ENCODE results near the gene SEL1L3. TPM values are rescaled to one million over a fixed set of nuclear protein-coding genes. Genes with fewer than 3 reads are reported as not detected.

The SEL1L3 gene
- total RNA-seq, 1 donor from 2014 or later, result 13.3 TPM

DNA sequence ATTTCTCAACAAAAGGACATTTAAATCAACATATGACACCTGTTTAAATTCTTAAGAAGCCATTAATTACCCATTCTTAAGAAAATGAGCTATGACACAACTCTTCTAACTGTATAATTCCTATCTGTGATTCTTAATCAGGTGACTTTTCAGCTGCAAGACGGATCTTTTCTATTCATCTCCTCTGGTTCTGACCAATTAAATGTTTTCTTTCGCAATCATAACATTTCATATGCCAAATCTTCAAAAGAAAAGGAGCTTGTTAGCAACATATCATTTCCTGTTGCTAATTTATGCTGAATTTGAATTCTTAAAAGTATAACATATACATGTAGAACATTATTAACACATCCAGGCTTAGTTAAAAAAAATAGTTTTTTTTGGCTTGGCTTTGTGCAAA lies 62.5 kb downstream of the SEL1L3 start:
- TF ChIP-seq CTCF (IDR thresholded peaks at IDR 0.05), result no peak
- H3K4me3 ChIP-seq, result no peak overlapping the region
- H3K27me3 ChIP-seq, result no peaks in the 10 kb centered on the region
- no peaks in the 10 kb centered on the region for H3K36me3 ChIP-seq
- no peak overlapping the region for H3K27ac ChIP-seq
- no peak for DNase-seq (ENCODE audit: low spot score in 2 of 2)
- no peaks in the 10 kb centered on the region for H3K9me3 ChIP-seq
- intact Hi-C loops (cut with DNase I), result no loop called here
- H3K4me1 ChIP-seq, result no peaks in the 10 kb centered on the region

DNA sequence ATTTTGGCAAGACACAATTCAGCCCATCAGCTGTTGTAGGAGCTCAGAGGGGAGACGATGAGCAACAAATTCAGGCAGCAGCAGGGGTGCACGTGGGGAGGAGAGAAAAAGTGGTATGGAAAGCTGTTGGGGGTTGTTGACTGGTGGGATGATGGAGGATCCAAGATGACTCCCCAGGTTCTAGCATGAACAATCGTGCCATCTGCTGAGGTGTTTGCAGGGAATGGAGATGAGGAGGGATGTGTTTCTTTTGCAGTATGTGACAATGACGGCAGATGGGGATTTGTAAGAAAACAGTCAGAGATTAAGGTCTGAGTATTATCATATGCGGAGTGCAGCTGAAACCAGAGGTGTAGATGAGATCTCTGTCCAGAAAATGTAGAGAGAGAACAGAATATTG lies 63.3 kb downstream of the SEL1L3 start:
- intact Hi-C loops (cut with DNase I), result no loop called here
- Histone ChIP-seq H3K27ac (no peak overlapping the region), H3K4me1 (no peaks in the 10 kb centered on the region), H3K4me3 (no peak overlapping the region), H3K36me3 (no peaks in the 10 kb centered on the region), H3K9me3 (no peaks in the 10 kb centered on the region), H3K27me3 (no peaks in the 10 kb centered on the region)
- DNase-seq (ENCODE audit: low spot score in 2 of 2), result no peak
- TF ChIP-seq CTCF (IDR thresholded peaks at IDR 0.05), result no peak

GRCh38 chr4:25797136-25797535 lies 65.7 kb downstream of the SEL1L3 start:
- Histone ChIP-seq H3K4me1 (no peaks in the 10 kb centered on the region), H3K27me3 (no peaks in the 10 kb centered on the region), H3K4me3 (no peak overlapping the region), H3K36me3 (no peaks in the 10 kb centered on the region), H3K9me3 (no peaks in the 10 kb centered on the region), H3K27ac (no peak overlapping the region)
- TF ChIP-seq CTCF (IDR thresholded peaks at IDR 0.05), result no peak
- no peak for DNase-seq (ENCODE audit: low spot score in 2 of 2)
- intact Hi-C loops (cut with DNase I), result no loop called here

GRCh38 chr4:25795566-25796454 lies 67.0 kb downstream of the SEL1L3 start:
- Histone ChIP-seq H3K27me3 (no peaks in the 10 kb centered on the region), H3K9me3 (no peaks in the 10 kb centered on the region), H3K36me3 (no peaks in the 10 kb centered on the region), H3K4me1 (no peaks in the 10 kb centered on the region), H3K27ac (no peak overlapping the region), H3K4me3 (no peak overlapping the region)
- no peak for DNase-seq (ENCODE audit: low spot score in 2 of 2)
- intact Hi-C loops (cut with DNase I), result no loop called here
- no peak for TF ChIP-seq CTCF (IDR thresholded peaks at IDR 0.05)

GRCh38 chr4:25795091-25795490 lies 67.7 kb downstream of the SEL1L3 start:
- no peak overlapping the region for H3K27ac ChIP-seq
- H3K27me3 ChIP-seq, result no peaks in the 10 kb centered on the region
- intact Hi-C loops (cut with DNase I), result no loop called here
- DNase-seq (ENCODE audit: low spot score in 2 of 2), result no peak
- no peaks in the 10 kb centered on the region for H3K4me1 ChIP-seq
- no peaks in the 10 kb centered on the region for H3K9me3 ChIP-seq
- TF ChIP-seq CTCF (IDR thresholded peaks at IDR 0.05), result no peak
- H3K36me3 ChIP-seq, result no peaks in the 10 kb centered on the region
- no peak overlapping the region for H3K4me3 ChIP-seq

Data from ascending aorta (tissue), 2 donors.